Measurements from ENCODE around the gene EDA2R.

The EDA2R gene

GRCh38 chrX:66638591-66639500 lies at the start of gene EDA2R:
Gene EDA2R, minus strand, starts transcription at chrX:66639078. Its CDS starts 23,058 bp downstream, at chrX:66616020.
- no peak for DNase-seq (ENCODE audit: low spot score)

GRCh38 chrX:66684196-66684595 lies 45.3 kb upstream of the EDA2R start:
- DNase-seq (ENCODE audit: low spot score) = no peak

- DNase-seq (ENCODE audit: low spot score) = no peak
Observed at GRCh38 chrX:66680451-66680850, 41.6 kb upstream of the EDA2R start.

GRCh38 chrX:66677430-66677829 lies 38.6 kb upstream of the EDA2R start:
- no peak for DNase-seq (ENCODE audit: low spot score)

DNA sequence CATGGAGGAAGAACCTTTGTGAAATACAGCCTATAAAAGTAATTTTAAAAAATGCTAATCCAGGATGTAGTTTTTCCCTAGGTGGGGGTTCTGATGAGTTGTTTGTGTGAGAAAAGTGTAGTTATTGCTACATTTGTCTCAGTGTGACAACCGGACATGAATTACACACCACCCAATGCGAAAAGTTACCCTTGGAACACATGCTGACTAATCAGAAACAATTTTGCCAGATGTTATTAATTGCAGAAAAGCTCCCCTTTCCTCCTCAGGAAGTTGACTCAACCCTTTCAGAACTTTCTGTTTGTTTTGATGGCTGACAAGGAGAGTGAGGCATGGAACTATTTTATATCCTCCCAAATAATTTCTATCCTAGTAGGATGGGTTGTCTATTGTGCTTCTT lies 38.1 kb upstream of the EDA2R start:
- no peak for DNase-seq (ENCODE audit: low spot score)

DNA sequence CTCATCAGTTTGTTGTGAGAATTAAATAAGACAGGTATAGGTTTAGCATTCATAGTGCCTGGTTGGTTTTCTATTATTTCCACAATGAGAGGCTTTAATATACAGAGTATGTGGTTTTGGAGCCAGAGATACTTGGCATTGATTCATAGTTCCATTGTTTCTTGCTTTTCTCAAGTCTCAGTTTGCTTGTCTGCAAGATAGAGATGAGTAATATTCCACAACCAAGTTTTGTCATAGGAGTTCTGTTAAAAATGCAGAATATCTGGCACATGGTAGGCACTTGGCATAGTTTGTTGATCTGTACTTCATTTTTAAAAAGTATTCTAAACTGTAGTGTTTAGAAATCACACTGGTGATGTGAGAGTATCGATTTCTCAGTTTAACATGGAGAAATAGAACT lies 37.5 kb upstream of the EDA2R start:
- no peak for DNase-seq (ENCODE audit: low spot score)

DNA sequence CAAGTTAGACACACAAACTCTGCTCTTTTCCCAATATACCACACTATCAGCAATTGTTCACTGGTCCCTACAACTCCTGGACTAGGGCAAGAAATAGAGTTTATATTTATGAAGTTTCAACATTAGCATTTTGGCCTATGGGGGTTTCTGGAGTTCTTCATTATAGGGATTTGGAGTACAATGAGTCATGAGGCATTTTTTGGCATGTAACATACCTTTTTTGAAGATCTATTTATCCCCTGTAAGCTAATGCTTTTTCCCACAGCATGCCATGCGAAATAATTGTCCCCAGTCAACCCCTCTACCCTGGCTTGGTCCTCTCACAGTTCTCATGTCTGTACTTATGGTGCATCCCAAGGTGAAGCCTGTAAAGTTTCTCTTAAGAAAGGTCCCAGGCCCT lies 36.7 kb upstream of the EDA2R start:
- no peak for DNase-seq (ENCODE audit: low spot score)

GRCh38 chrX:66674506-66674905 lies 35.6 kb upstream of the EDA2R start:
- no peak for DNase-seq (ENCODE audit: low spot score)

GRCh38 chrX:66672106-66672505 lies 33.2 kb upstream of the EDA2R start:
- no peak for DNase-seq (ENCODE audit: low spot score)

- no peak for DNase-seq (ENCODE audit: low spot score)
Observed at GRCh38 chrX:66654411-66654810, 15.5 kb upstream of the EDA2R start.

DNA sequence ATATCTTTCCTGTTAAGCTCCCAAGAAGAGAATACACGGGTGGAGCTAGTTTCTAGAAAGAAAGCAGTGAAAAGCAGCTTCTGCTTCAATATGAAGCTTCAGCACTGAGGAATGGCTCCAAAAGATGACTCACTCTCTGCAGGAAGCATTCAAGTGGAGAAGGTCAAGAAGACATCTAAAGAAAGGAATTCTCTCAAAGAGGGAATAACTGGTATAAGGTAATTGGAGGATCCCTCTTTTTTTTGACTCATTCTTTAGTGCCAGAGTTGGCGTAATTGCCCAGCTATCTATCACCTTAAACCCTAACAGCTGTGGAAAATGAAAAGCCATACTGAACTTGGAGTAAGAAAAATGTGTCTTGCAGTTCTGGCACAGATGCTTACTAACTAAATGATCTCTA lies 3.5 kb downstream of the EDA2R start:
- DNase-seq (ENCODE audit: low spot score) = no peak

- no peak for DNase-seq (ENCODE audit: low spot score)
Observed at GRCh38 chrX:66634272-66634671, 4.6 kb downstream of the EDA2R start.

DNA sequence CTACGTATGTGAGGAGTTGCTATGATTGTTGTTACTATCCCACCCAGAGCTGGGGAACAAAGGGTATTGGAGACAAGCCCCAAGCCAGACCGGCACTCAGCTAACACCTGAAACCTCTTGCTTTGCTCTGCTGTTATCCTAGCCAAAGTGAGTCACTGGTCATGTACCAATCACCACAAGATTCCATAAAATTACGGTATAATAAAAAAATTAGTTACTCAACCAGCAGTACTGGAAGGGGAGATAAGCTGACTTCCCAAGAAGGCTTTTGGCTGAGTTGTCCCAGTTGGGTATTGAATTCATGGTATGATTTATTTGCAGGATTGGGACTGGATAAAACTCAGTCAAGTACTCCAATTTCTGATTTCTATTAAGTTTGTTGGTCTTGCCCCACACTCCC lies 5.3 kb downstream of the EDA2R start:
- no peak for DNase-seq (ENCODE audit: low spot score)

- no peak for DNase-seq (ENCODE audit: low spot score)
Observed at GRCh38 chrX:66632981-66633380, 5.9 kb downstream of the EDA2R start.

GRCh38 chrX:66632473-66632872 lies 6.4 kb downstream of the EDA2R start:
- no peak for DNase-seq (ENCODE audit: low spot score)

GRCh38 chrX:66625525-66625924 lies 13.4 kb downstream of the EDA2R start:
- DNase-seq (ENCODE audit: low spot score) = no peak

DNA sequence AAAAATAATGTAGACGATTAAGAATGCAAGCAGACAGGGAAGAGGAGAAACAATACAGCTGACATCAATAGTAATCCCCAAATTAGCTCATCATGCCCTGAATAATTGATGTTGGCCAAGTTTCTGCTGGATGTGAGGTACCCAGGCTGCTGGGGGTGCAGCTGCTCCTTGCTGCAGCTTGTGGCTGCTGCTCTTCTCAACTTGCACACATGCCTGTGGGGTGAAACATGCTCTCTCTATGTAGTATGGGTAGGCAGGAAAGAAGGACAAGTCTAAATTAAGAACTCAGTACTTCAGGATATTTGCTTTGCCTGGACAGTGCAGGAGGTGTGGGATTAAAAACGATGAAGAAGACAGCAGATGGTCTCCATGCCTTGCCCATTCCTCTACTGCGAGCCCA lies 16.7 kb downstream of the EDA2R start:
- no peak for DNase-seq (ENCODE audit: low spot score)

- no peak for DNase-seq (ENCODE audit: low spot score)
Observed at GRCh38 chrX:66616944-66617343, 21.9 kb downstream of the EDA2R start.

GRCh38 chrX:66602381-66602938 lies 36.4 kb downstream of the EDA2R start:
- DNase-seq (ENCODE audit: low spot score) = no peak

GRCh38 chrX:66601522-66601921 lies 37.4 kb downstream of the EDA2R start:
- no peak for DNase-seq (ENCODE audit: low spot score)

DNA sequence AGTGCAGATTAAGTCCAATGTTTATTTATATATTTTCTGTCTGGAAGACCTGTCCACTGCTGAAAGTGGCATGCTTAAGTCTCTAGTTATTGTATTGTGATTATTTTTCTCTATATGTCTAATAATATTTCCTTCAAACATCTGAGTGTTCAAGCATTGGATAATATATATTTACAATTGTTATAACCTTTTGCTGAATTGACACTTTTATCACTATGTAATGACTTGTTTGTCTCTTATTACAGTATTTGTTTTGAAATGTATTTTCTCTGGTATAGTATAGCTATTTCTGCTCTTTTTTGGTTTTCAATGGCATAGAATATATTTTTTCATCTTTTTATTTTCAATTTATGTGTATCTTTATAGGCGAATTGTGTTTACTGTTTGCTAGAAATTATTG lies 59.7 kb downstream of the EDA2R start:
- no peak for DNase-seq (ENCODE audit: low spot score)

GRCh38 chrX:66553973-66554372 lies 84.9 kb downstream of the EDA2R start:
- no peak for DNase-seq (ENCODE audit: low spot score)

GRCh38 chrX:66547847-66548369 lies 91.0 kb downstream of the EDA2R start:
- DNase-seq (ENCODE audit: low spot score) = no peak

Measured in germinal center (tissue), 1 donor.